GM12873 (cell line): ENCODE measurements around the gene LRTM1.

Source experiments
- CTCF ChIP-seq: IDR thresholded peaks from 2 replicates; pipeline ENCODE4 v1.5.1; 2012; ENCODE audit warnings: low read depth, mild to moderate bottlenecking, moderate library complexity, low read length, control low read depth; ENCODE audit not compliant: insufficient read depth; ENCODE audit errors: missing control alignments

LRTM1 gene

GRCh38 chr3:54940971-54941370 is 13.1 kb upstream of the LRTM1 start:
- TF ChIP-seq CTCF = no peak

DNA sequence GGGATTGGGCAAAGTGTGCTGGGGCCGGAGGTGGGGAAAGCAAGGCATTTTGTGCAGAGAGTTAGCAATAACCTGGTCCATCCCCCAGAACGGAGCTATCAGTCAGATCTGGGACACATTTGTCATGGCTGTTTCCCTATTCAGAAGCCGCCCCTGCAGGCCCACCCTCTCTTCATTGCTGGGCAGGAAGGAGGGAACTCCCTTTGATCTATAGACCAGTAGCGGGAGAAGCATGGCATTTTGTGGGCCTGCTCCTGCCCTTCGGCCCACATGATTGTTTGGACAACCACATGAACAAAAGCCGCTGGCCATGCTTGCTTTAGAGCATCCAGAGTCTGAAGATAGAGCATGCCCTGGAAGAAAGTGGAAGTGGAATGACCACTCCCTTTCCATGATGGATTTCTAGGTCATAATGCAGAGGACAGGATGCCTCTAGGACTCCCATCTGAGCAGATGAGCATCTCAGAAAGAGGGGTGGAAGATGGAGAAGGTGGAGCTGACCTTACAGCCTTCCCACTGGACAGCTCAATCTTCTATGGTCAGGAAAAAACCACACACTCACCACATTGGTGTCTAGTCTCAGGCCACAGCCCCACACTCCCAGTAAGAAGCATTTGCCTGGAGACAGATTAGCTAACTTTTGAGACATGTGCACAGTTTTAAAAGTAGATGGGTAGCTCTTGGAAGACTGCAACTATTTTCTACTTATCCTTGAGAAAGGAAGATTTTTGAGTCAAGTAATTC is 11.9 kb upstream of the LRTM1 start:
- TF ChIP-seq CTCF = no peak

- no peak for TF ChIP-seq CTCF
These were observed 8.7 kb upstream of the LRTM1 start for GRCh38 chr3:54936561-54936960.

- no peak for TF ChIP-seq CTCF
These were observed 8.0 kb upstream of the LRTM1 start for GRCh38 chr3:54935869-54936268.

DNA sequence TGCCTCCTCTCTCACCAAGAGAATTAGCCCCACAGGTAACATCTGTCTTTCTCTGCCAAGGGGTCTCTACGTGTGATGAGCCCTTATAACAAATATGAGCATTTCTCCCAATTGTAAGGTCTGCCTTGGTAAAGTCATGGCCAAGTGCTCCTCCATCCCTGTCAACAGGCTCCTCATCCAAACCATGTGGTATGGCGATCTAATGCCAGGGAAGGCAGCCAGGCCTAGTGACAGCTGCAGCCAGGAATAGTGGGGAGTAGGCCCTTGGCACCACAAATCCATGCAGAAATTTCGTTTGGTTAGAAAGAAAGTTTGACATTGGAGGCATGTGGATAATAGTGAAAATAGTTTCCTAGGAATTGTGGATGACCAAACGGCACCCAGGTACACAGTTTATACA is 4.7 kb upstream of the LRTM1 start:
- TF ChIP-seq CTCF = no peak

DNA sequence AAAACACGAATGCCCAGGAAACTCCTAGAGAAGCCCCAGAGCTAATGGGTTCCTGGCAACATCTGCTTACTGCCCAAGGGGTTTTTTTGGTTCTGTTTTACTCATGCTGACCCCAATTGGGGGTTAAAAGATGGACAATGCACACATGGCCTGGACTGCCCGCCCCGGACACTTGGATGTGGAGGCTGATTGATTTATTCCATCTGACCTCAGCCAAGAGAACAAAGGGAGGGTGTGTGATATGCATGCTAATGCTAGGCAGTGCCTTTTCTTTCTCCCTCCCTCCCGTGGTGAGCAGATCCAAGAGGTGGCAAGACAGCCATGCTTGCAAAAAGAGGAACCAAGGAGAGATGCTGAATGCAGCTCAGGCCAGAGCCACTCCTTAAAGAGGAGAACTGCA is 3.3 kb upstream of the LRTM1 start:
- no peak for TF ChIP-seq CTCF

DNA sequence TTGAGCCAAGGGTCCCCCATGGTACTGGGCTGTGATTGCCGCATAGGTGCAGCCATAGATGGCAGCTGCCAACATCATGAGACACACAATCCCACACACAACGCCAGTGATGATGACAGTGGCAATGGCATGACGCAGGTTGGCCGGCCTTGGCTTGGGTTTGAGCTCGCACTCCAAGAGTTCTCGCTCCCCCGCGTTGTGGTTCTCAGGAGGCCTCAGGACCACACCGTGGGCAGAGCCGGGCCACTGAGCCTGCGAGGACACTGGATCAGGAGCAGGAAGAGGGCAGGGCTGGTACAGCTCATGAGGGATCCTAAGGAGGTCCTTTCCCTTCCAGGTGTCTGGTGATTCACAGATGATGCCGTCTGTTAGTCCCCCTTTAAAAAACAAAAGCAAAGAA is 9.3 kb downstream of the LRTM1 start:
- no peak for TF ChIP-seq CTCF
